Stomach (tissue), 4 donors: ENCODE data around the gene PALLD.

Experiments used
- CTCF ChIP-seq, 7 experiments: fragments of 450-650 bp in 4 of 7; fragments of 200-600 bp in 3 of 7; sonication (generic) in 3 of 7; IDR thresholded peaks; one replicate each; pipeline ENCODE4 v1.5.1; 2016 to 2019; ENCODE audit warnings: antibody characterized with exemption in 7 of 7, control low read depth in 2 of 7, mild to moderate bottlenecking in 1 of 7
- EP300 ChIP-seq: sonication (generic); formaldehyde crosslinking; IDR thresholded peaks from one replicate; pipeline ENCODE4 v1.6.1; 2017; ENCODE audit warnings: antibody characterized with exemption
- POLR2A ChIP-seq, 4 donors: fragments of 450-650 bp; IDR thresholded peaks; one replicate each; pipeline ENCODE4 v1.6.1; 2016; ENCODE audit warnings: antibody characterized with exemption in 4 of 4, control low read depth in 2 of 4, mild to moderate bottlenecking in 1 of 4, moderate library complexity in 1 of 4
- POLR2AphosphoS5 ChIP-seq, 3 donors: sonication (generic); formaldehyde crosslinking; IDR thresholded peaks; one replicate each; pipeline ENCODE4 v1.6.1; 2016; ENCODE audit warnings: antibody characterized with exemption in 3 of 3

GRCh38 chr4:168502861-168503260 lies 6.0 kb downstream of the PALLD start:
- TF ChIP-seq CTCF (IDR thresholded peaks at IDR 0.05) (no peak), POLR2A (IDR thresholded peaks at IDR 0.05) (no peak), POLR2AphosphoS5 (IDR thresholded peaks at IDR 0.05) (no peak), EP300 (no peak)
